ENCODE results near the gene TPSAB1.
"Not testable (repeated sequence)": the region's sequence is repeated elsewhere in the genome, so short reads cannot be mapped to it uniquely, and the experiment has no call there.

The TPSAB1 gene

GRCh38 chr16:1271724-1272413, 31.4 kb downstream of the TPSAB1 start:
- not testable (repeated sequence) for DNase-seq

DNA sequence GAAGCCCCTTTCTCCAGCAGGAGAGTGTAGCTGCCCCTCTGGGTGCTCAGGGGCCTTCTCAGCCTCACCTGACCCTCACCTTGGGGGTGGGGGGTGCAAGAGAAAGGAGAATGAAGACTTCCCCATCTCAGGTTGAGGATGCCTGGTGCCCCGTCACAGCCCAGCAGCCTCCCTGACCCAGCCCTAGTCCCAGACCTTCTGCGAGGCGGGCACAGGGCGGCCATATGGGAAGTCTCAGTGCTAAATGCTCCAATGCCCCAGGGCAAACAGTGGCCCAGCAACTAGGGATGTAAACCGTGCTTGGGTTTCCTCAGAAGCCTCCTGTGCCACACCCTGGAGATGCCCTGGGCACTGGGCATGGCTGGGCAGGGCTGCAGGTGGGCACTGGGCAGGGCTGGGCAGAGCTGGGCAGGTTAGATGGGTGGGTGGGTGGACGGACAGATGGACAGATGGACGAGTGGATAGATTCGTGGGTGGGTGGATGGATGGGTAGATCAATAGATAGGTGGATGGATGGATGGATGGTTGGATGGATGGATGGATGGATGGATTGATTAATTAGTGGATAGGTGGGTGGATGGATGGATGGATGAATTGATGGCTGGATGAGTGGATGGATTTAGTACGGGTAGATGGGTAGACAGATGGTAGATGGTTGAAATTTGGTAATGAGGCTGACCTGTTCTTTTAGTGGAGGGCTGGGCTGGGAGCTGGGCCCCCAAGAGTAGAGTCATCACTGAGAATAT, 32.1 kb downstream of the TPSAB1 start:
- DNase-seq, result no peak

GRCh38 chr16:1273816-1274215, 33.3 kb downstream of the TPSAB1 start:
- DNase-seq, result no peak

- DNase-seq, result no peak
These were observed 34.3 kb downstream of the TPSAB1 start for GRCh38 chr16:1274767-1275166.

- no peak for DNase-seq
These were observed 35.5 kb downstream of the TPSAB1 start for GRCh38 chr16:1275791-1276579.

- no peak for DNase-seq
These were observed 36.0 kb downstream of the TPSAB1 start for GRCh38 chr16:1276580-1276878.

- no peak for DNase-seq
These were observed 36.7 kb downstream of the TPSAB1 start for GRCh38 chr16:1277151-1277598.

DNA sequence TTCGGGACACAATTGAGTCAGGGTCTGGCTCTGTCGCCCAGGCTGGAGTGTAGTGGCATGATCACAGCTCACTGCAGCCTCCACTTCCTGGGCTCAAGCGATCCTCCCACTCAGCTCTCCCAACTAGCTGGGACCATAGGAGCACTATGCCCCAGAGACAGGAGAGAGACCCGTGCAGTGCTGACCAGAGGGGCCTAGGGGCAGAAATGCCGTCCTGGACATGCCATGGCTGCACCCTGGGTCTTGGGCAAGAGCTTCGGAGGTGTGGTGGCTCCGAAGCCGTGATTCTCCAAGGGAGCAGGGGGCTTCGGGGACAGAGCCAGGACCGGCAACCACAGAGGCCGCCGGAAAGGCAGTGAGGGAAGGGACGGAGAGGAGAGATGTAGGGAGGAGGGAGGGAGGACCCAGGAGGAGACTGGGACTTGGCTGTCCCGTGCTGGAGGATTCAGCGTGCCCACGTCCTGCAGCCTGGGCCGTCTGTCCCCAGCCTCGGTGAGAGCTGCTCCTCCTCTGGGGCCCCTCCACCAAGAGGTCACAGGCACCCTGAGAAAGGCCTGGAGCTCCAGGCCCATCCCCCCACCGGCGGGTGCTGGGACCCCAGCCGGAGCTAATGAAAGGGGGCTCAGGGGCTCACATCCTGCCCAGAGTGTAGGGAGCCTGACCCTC, 37.2 kb downstream of the TPSAB1 start:
- no peak for DNase-seq

GRCh38 chr16:1278477-1278876, 38.0 kb downstream of the TPSAB1 start:
- peak in 1 of 3 donors; percentile 32 for DNase-seq

DNA sequence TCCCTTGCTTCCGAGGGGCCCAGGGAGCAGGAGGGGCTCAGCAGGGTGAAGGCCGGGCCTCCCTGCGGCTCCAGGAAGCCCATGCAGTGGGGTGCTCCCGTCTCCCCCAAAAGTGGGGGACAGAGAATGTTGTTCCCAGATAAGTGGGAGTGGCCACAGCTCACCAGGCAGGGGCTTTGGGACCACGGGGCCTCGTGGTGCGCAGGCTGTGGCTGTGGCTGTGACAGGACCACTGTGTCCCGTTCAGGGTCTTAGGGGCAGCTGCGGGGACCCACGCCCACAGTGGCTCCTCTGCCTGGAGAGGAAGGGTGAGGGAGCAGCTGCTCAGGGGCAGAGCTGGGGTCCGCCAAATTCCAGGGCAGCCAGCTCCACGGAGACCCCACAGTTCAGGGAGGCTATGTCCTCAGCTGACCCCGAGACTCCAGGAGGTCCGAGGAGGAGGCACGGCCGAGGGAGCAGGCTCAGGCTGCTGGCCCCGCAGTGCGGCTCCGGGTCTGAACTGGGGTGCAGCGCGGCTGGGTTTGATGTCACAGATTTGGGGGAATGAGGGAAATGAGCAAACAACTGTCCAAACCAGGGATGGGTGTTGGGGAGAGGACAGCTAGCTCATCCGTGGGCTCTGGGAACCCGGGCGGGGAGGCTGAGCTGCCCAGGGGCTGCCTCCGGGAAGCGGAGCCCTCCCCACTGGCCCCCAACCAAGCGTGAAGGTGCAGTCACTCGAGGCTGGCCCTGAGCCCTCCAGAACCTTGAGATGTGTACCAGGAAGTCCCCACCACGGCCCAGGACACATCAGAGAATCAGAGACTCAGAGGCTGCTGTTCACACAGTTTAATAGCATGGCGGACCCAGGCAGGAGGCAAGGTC, 38.8 kb downstream of the TPSAB1 start:
- DNase-seq, result no peak

DNA sequence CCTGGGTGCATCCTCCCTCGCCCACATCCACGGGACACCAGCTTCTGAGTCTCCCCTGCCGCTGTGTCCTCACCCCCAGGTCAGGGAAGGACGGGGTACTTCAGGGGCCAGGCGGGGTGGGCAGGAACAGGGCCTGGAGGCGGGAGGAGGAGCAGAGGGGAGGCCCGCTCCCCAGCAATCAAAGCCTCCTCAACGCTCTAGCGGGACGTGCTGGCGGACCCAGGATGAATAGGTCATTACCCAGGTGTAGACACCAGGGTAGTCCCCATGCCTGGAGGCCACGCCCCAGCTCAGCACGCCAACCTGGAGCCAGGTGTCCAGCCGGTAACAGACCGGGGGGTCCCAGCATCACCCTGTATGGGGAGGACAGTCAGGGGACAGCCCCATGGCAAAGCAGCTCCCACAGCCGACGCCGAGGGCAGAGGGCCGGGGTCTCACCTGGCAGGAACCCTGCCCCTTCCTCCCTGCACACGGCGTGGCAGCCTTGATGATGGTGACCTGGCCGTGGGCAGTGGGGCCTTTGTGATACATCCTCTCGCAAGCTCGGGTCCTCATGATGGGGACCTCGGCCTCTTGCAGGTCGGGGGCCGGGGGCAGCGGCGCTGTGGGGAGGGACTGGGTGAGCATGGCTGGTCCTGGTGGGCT, 39.6 kb downstream of the TPSAB1 start:
- no peak for DNase-seq

DNA sequence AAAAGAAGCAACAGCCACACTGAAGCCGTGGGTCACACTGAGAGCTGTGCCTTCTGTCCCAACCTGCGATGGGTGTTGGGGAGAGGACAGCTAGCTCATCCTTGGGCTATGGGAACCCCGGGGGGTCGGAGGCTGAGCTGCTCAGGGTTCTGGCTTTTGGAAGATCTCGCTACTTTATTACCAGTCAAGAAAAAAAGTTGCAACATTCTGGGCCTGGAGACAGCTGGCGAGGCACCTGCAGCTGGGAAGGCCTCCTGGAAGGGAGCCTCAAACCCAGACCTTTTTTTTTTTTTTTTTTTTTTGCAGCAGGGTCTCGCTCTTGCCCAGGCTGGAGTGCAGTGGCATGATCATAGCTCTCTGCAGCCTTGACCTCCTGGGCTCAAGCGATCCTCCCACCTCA, 40.3 kb downstream of the TPSAB1 start:
- DNase-seq, result no peak

DNA sequence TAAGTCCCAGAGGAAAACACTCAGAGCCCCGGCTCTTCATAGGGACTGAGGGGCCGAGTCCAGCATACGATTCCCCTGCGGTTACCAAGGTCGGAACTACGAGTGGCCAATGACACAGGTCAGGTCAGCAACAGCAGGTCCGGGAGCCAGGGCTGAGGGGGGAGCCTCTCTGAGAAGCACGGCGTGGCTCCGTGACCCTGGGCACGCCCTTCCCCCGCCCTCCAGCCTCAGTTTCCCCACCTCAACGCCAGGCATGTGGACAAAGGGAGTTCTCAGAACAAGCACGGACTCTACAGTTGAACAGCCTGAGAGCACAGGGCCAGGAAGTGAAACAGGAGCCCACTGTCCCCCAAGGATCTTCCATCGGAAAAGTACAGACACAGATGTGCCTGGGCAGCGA, 41.0 kb downstream of the TPSAB1 start:
- DNase-seq, result no peak

- DNase-seq, result peak in 1 of 3 donors; percentile 28
These were observed 41.9 kb downstream of the TPSAB1 start for GRCh38 chr16:1282324-1282973.

GRCh38 chr16:1283296-1283695, 42.8 kb downstream of the TPSAB1 start:
- peak in 1 of 3 donors; percentile 37 for DNase-seq

GRCh38 chr16:1283996-1284616, 43.6 kb downstream of the TPSAB1 start:
- DNase-seq, result no peak

DNA sequence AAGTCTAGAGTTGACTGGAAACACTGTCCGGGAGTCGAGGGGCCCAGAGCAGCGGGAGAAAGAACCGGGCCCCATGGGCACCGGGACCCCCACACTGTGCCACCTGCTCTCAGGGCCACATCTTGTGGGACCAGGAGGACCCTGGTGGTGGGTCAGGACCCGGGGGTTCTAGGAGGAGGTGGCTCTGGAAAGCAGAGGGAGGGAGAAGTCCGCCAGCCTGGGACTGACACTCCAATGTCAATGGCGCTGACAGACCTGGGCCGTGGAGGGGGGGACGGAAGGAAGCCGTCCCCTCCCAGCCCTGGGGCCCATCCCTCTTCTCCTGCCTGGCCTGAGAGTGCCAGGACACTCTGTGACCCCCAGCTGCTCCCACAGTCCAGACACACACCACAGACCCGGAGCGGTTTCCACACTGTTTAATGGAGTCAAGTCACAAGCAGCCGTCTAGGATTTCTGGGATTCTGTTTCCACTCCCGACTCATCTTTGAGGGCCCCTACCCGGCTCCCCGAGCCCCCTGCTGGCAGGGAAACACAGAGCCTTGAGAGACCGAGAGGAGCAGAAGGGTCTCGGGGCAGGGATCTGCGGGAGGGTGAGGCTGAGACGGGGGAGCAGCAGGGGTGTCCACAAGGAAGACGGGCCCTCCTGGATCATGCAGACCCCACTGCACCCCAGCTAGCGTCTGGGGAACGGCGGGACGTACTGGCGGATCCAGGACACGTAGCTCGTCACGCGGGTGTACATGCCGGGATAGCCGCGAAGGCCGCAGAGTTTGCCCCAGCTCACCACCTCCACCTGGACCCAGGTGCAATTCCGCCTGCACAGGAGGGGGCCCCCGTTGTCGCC, 45.4 kb downstream of the TPSAB1 start:
- no peak for DNase-seq

- DNase-seq, result no peak
These were observed 46.1 kb downstream of the TPSAB1 start for GRCh38 chr16:1286513-1287094.

- DNase-seq, result no peak
These were observed 47.6 kb downstream of the TPSAB1 start for GRCh38 chr16:1287982-1288670.

All from suppressor macrophage treated with lipopolysaccharide for 1 hour (primary cell).